Ishikawa (cell line): ENCODE measurements around the gene CLDN14.

Experiments used
- CEBPB ChIP-seq: IDR thresholded peaks from 2 replicates; pipeline ENCODE4 v1.6.1; 2012
- CREB1 ChIP-seq: IDR thresholded peaks from 2 replicates; pipeline ENCODE4 v1.6.1; 2012; ENCODE audit warnings: low read depth
- EGR1 ChIP-seq: IDR thresholded peaks from 2 replicates; pipeline ENCODE4 v1.6.1; 2012
- EP300 ChIP-seq: IDR thresholded peaks from 2 replicates; pipeline ENCODE4 v1.6.1; 2012; ENCODE audit warnings: borderline replicate concordance
- FOXM1 ChIP-seq: IDR thresholded peaks from 2 replicates; pipeline ENCODE4 v1.6.1; 2012; ENCODE audit warnings: low read depth, borderline replicate concordance
- NFIC ChIP-seq: IDR thresholded peaks from 2 replicates; pipeline ENCODE4 v1.6.1; 2012
- RAD21 ChIP-seq: IDR thresholded peaks from 2 replicates; pipeline ENCODE4 v1.6.1; 2012; ENCODE audit warnings: low read depth
- TAF1 ChIP-seq: IDR thresholded peaks from 2 replicates; pipeline ENCODE4 v1.6.1; 2012; ENCODE audit warnings: low read depth, mild to moderate bottlenecking
- TCF12 ChIP-seq: IDR thresholded peaks from 2 replicates; pipeline ENCODE4 v1.6.1; 2012; ENCODE audit warnings: low read depth
- TEAD4 ChIP-seq: IDR thresholded peaks from 2 replicates; pipeline ENCODE4 v1.6.1; 2012
- YY1 ChIP-seq: IDR thresholded peaks from 2 replicates; pipeline ENCODE4 v1.6.1; 2012; ENCODE audit warnings: low read depth
- ZBTB7A ChIP-seq: IDR thresholded peaks from 2 replicates; pipeline ENCODE4 v1.6.1; 2012; ENCODE audit warnings: low read depth
- TF ChIP-seq, protein P1 (sequence below): IDR thresholded peaks from 2 replicates; pipeline ENCODE4 v1.6.1; 2012; ENCODE audit warnings: low read depth, mild to moderate bottlenecking
- TF ChIP-seq, protein P2 (sequence below): IDR thresholded peaks from 2 replicates; pipeline ENCODE4 v1.6.1; 2012
- TF ChIP-seq, protein P3 (sequence below): IDR thresholded peaks from 2 replicates; pipeline ENCODE4 v1.6.1; 2012

CLDN14 gene

DNA sequence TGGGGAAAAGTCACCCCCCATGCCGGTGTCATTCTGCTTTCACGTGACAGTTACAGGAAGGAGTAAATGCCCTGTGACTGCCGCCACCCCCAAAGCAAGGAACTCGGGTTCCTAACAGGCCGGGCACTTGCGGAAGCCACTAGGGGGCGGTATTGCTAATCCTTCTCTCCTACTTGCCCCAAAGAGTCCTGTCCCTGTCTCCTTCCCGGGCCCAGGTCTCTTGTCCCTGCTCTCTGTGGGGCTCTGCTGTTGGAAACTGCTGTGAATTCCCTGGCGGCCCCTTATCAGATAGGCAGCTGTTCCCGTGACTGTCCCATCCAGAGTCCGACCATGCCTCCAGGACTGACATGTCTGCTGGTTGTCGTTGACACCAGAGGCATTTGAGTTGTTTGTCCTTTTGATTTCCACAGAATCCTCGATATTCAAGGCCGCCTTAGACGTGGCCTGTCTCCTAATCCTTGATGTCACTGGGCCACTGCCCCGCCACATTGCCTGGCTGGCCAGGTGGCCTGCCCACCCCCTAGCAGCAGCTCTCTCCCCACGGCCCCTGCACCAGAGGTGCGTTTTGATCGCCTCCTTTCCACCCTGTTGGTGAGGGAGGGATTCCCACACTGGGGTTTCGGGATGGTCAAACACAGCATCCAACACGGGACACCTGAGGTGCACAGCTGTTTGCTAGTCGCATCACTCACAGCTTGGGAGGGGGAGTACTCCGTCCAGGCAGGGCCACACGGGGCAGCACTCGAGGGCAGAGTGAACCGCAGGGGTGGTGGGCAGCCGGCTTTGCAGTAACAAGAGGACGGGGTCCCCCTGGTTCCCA, 57.4 kb downstream of the CLDN14 start:
- TF ChIP-seq RAD21, result peak; percentile 60
- TF ChIP-seq, protein P1, sequence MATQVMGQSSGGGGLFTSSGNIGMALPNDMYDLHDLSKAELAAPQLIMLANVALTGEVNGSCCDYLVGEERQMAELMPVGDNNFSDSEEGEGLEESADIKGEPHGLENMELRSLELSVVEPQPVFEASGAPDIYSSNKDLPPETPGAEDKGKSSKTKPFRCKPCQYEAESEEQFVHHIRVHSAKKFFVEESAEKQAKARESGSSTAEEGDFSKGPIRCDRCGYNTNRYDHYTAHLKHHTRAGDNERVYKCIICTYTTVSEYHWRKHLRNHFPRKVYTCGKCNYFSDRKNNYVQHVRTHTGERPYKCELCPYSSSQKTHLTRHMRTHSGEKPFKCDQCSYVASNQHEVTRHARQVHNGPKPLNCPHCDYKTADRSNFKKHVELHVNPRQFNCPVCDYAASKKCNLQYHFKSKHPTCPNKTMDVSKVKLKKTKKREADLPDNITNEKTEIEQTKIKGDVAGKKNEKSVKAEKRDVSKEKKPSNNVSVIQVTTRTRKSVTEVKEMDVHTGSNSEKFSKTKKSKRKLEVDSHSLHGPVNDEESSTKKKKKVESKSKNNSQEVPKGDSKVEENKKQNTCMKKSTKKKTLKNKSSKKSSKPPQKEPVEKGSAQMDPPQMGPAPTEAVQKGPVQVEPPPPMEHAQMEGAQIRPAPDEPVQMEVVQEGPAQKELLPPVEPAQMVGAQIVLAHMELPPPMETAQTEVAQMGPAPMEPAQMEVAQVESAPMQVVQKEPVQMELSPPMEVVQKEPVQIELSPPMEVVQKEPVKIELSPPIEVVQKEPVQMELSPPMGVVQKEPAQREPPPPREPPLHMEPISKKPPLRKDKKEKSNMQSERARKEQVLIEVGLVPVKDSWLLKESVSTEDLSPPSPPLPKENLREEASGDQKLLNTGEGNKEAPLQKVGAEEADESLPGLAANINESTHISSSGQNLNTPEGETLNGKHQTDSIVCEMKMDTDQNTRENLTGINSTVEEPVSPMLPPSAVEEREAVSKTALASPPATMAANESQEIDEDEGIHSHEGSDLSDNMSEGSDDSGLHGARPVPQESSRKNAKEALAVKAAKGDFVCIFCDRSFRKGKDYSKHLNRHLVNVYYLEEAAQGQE, result no peak

DNA sequence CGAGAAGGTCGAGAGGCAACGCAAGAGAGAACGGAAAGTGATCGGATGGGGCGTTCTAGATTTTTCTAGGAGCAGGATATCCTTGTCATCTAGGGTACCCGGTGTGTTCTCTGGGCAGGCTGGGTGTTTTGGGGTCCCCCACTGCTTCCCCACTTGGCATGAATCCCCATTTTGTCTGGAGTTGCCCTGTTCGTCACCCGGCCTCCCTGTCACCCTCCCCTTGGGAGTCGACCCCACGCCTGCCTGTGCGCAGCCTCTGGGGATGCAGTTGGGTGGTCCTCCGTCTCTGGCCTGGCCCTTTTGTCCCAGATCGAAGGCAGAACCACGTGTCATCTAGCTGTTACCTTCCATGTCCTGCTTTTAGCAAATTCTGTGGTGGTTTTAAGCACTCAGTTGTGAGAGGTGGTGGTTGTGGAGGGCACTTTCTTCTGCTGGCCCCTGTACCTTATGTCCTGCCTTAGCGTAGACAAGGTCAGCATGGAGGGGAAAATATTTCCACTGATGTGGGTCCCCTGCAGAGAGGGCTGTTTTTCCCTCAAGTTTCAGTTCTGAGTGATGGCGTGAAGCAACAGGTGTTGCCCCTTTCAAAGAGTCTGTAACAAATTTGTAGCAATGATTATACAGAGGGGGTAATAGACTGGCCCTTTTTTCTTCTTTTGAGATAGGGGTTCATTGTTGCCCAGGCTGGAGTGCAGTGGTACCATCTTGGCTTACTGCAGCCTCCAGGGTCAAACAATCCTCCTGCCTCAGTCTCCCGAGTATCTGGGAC, 59.2 kb downstream of the CLDN14 start:
- TF ChIP-seq YY1, result no peak
- no peak for TF ChIP-seq RAD21
- TF ChIP-seq CREB1, result no peak
- TF ChIP-seq EP300, result no peak
- no peak for TF ChIP-seq TEAD4

DNA sequence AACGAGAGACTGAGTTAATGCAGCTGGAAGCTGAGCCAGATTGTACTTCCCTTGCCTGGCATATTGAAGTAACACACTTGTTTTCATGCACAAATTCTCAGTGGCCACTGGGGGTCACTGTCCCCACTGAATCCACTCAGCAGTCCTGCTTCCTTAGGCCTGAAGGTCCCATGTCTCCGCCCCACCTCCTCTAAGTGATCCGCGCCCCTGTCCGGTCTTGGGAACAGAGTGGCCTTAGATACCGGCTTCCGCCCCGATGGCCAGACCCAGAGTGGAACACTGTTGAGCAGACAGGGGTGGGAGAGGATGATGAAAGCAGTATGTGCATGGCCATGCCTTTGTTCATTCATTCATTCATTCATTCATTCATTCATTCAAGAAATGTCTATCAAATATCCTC, 59.9 kb downstream of the CLDN14 start:
- TF ChIP-seq ZBTB7A (no peak), YY1 (no peak), NFIC (no peak), TCF12 (no peak), TAF1 (no peak), RAD21 (peak; percentile 84), FOXM1 (no peak)

DNA sequence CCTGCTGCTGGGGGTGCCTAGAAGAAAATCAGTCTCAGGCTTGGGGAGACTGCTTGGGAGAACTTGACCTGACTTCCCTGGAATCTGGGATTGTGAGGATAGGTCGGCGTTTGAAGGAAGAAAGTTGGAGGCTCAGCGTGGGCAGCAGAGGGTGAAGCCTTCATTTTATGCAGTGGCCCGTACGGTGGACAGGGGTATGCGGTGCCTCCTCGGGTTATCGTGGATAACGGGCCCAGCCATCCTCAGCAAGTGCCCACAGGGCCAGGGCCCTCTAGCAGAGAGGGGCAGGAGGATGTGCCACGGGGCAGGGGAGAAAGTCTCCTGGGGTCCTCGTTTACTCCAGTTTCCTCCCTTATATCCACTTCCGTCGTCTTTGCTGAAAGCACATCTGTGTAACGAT, 60.7 kb downstream of the CLDN14 start:
- TF ChIP-seq, protein P2, sequence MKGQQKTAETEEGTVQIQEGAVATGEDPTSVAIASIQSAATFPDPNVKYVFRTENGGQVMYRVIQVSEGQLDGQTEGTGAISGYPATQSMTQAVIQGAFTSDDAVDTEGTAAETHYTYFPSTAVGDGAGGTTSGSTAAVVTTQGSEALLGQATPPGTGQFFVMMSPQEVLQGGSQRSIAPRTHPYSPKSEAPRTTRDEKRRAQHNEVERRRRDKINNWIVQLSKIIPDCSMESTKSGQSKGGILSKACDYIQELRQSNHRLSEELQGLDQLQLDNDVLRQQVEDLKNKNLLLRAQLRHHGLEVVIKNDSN, result no peak
- TF ChIP-seq TAF1, result no peak
- no peak for TF ChIP-seq TCF12
- TF ChIP-seq FOXM1, result no peak
- no peak for TF ChIP-seq EGR1
- TF ChIP-seq TEAD4, result no peak
- no peak for TF ChIP-seq ZBTB7A
- TF ChIP-seq RAD21, result no peak
- TF ChIP-seq CREB1, result no peak
- TF ChIP-seq EP300, result no peak
- no peak for TF ChIP-seq YY1

DNA sequence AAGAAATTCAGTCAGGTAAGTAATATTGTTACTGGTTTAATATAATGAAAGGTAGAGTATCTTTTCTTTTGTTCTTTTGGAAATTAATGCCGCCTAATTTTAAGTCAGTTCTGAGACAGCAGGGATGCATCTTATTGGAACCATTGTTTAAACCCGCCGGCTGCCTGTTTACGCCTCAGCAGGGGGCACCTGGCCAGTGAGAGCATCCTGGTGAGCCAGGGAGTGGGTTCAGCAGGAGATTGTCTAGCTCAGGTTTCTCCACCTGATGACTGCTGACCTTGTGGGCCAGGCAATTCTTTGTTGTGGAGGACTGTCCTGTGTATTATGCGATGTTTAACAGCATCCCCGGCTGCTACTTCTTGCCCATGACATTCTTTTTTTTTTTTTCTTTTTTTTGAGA, 64.5 kb downstream of the CLDN14 start:
- TF ChIP-seq CEBPB, result no peak
- no peak for TF ChIP-seq RAD21
- TF ChIP-seq EGR1, result no peak
- TF ChIP-seq TEAD4, result no peak
- TF ChIP-seq EP300, result no peak

DNA sequence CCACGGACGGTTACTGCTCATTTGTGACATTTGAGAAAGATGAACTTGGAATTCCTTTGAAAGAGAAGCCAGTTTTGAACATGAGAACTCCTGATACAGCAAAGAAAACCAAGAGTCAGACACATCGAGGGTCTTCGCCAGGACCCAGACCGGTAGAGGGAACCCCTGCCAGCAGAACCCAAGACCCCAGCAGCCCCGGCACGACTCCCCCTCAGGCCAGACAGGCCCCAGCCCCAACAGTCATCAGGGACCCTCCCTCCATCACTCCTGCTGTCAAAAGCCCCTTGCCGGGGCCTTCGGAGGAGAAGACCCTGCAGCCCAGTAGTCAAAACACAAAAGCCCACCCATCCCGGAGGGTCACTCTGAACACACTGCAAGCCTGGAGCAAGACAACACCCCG, 67.0 kb downstream of the CLDN14 start:
- TF ChIP-seq TCF12 (no peak), TAF1 (no peak), EGR1 (no peak), EP300 (no peak), FOXM1 (no peak), CREB1 (no peak), TEAD4 (no peak), NFIC (no peak)
- TF ChIP-seq, protein P2, result no peak

DNA sequence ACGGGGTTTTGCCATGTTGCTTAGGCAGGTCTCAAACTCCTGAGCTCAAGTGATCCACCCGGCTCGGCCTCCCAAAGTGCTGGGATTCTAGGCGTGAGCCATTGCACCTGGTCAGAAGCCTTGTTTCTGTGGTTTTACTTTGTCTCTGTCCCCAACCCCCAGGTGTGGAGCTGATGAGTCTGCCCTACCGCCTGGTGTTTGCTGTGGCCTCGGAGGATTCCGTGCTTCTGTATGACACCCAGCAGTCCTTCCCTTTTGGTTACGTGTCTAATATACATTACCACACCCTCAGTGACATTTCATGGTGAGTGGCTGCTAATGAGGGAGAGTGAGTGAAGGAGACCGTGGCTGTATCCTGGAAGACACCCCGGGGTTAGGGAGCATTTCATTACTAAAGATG, 68.6 kb downstream of the CLDN14 start:
- TF ChIP-seq, protein P1, result no peak
- TF ChIP-seq ZBTB7A, result no peak
- no peak for TF ChIP-seq EP300
- TF ChIP-seq YY1, result no peak
- TF ChIP-seq TEAD4, result no peak
- TF ChIP-seq, protein P2, result no peak
- TF ChIP-seq, protein P3, sequence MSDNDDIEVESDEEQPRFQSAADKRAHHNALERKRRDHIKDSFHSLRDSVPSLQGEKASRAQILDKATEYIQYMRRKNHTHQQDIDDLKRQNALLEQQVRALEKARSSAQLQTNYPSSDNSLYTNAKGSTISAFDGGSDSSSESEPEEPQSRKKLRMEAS, result no peak
- no peak for TF ChIP-seq RAD21
- TF ChIP-seq NFIC, result no peak
- no peak for TF ChIP-seq CEBPB
- no peak for TF ChIP-seq EGR1
